HK-2 (cell line): ENCODE results near the gene TALDO1.
A peak's percentile ranks its signal among the peaks of the same experiment; 100 is the strongest.
"Not testable (repeated sequence)": the region's sequence is repeated elsewhere in the genome, so short reads cannot be mapped to it uniquely, and the experiment has no call there.

ENCODE experiments used
- DNase-seq: peaks from one replicate; pipeline ENCODE4 v3.0.0-alpha.2; 2018; ENCODE audit not compliant: unreplicated experiment

Gene TALDO1

GRCh38 chr11:734541-734940, 12.7 kb upstream of the TALDO1 start:
- DNase-seq, result not testable (repeated sequence)

DNA sequence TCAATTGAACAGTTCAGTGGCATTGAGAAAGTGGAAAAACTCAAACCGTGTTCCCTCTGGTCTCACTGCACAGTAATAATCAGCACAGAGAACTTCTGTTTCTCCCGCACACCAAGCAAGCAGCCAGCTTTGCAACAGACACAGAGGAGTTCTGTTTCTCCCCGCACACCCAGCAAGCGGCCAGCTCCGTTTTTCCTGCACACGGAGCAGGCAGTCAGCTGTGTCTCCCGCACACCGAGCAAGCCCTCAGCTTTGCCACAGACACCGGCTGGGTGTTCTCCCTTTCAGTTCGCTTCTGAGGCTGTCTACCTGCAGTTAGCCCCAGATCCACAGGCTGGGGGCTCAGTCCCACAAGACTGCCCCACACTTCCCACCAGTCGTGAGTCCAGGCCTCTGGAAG, 9.9 kb upstream of the TALDO1 start:
- no peak for DNase-seq

GRCh38 chr11:737899-738298, 9.4 kb upstream of the TALDO1 start:
- DNase-seq, result not testable (repeated sequence)

- DNase-seq, result no peak
Observed at GRCh38 chr11:742156-742546, 5.1 kb upstream of the TALDO1 start.

GRCh38 chr11:742571-743201, 4.6 kb upstream of the TALDO1 start:
- no peak for DNase-seq

DNA sequence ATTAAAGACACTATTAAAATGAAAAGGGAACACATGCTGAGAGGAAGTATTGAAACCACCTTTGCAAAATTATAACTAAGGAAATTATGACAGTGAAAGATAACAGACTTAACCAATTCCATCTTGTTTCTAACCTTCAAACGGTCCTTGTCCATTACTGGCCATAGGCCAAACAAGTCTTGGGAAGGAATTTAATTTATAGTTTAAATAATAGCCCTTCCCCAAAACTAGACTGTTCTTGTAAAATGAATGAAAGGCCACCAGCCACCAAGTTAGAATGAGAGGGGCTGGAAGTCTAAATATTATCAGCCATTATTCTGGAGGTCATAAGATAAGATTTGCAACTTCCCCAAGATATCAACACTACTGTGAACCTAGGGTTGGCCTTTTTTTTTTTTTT, 1.8 kb upstream of the TALDO1 start:
- DNase-seq, result no peak

GRCh38 chr11:746289-747157, 741 bp upstream of the TALDO1 start:
- no peak for DNase-seq

DNA sequence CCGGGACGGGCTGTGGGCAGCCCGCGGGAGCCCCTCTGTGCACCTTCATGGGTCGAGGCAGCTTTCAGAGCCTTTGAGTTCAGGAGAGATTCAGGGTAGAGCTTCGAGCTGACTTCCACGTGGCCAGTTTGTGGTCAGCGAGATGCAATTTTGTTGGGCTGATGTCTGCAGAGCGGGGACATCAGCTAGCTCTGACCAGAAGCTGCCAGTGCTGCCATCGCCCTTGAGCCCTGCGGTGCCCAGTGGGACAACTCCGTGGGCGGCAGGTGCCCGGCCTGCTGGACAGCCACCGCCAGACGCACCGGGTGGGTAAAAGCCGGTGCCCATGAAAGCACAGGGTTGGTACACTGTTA, 719 bp downstream of the TALDO1 start:
- no peak for DNase-seq

- no peak for DNase-seq
Observed at GRCh38 chr11:749731-750130, 2.5 kb downstream of the TALDO1 start.

DNA sequence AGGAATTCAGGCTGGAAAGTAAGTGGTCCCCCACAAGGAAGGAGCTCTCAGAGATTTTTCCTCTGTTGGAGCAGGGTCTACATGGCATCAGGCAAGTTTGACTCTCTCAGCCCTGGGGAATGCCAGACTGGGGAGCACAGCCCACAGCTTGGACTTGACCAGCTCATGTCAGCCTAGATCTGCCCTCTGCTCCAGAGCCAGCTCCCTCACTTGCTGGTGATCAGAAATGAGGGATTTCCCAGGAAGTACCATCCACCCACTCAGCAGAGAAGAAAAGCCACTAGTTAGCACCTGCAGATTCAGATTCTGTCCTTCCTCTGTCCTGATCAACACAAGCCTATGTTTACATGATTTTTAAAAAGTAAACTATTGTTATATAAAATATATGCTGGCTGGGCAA, 13.0 kb downstream of the TALDO1 start:
- no peak for DNase-seq

DNA sequence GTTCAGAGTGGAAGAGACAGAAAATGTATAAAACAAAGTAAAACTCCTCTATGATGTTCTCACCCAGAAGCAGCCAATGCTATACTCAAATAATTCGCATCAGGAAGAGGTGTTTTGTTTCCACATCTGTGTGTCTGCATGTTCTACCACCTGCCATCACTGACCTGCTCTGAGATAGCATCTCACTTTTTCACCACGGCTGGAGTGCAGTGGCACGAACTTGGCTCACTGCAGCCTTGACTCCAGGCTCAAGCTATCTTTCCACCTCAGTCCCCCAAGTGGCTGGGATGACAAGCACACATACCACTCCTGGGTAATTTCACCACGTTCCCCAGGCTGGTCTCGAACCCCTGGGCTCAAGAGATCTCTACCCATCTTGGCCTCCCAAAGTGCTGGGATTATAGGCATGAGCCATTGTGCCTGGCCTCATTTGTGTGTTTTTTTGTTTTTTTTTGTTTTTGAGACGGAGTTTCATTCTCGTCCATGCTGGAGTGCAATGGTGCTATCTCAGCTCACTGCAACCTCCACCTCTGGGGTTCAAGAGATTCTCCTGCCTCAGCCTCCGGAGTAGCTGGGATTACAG, 14.4 kb downstream of the TALDO1 start:
- DNase-seq, result no peak

DNA sequence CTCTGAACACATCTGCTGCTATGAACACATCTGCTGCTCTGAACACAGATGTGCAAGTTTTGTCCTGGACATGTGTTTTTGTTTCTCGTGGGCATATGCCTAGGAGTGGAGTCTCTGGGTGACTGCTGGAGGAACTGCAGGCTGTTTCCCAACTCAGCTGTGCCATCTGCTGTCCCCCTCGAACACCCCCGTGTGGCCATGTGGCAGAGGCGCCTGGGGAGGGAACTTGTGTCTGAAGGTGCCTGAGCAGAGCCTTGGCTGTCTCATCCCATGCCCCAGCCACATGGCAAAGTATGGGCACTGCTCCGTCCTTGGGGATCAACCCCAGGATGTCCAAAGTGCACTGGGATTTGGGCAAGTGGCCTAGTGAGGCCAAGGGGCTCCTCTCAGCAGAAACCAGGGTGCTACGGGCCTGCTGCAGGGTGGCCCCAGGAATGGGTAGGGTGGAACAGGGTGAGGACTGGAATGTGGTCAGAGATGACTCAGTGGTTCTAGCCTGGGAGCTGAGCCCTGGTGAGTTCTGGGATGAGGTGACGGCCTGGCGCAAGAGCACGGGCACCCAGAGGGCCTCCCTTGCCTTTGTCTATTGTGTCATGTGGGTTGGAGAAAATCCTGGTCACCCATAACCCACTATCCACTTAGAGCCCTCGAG, 15.3 kb downstream of the TALDO1 start:
- peak; percentile 75 for DNase-seq

GRCh38 chr11:763073-763463, 15.8 kb downstream of the TALDO1 start:
- no peak for DNase-seq

DNA sequence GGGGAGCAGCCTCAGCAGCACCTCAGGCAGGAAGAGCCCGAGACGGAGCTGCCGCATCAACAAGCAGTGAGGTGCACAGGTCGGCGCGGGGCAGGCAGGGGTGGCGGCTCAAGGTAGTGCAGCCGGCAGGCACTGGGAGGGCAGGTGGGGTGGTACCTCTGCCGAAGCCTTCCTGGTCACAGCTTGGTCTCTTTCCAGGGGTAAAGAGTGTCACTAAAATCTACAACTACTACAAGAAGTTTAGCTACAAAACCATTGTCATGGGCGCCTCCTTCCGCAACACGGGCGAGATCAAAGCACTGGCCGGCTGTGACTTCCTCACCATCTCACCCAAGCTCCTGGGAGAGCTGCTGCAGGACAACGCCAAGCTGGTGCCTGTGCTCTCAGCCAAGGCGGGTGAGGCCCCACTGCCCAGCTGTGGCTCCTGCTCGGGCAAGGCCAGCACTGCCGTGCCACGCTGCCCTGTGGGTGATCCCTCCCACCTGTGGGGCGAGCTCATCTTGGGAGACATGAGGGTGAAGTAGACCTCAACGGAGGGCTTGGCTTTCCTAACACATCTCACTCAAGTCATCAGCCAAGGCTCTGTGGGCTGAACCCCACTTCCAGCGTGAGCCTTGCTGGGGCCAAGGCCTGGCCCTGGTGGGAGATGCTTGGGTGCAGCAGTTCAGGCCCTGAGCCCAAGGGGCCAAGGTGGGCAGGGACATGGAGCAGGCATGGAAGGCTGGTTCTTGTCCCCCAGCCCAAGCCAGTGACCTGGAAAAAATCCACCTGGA, 16.5 kb downstream of the TALDO1 start:
- DNase-seq, result no peak

DNA sequence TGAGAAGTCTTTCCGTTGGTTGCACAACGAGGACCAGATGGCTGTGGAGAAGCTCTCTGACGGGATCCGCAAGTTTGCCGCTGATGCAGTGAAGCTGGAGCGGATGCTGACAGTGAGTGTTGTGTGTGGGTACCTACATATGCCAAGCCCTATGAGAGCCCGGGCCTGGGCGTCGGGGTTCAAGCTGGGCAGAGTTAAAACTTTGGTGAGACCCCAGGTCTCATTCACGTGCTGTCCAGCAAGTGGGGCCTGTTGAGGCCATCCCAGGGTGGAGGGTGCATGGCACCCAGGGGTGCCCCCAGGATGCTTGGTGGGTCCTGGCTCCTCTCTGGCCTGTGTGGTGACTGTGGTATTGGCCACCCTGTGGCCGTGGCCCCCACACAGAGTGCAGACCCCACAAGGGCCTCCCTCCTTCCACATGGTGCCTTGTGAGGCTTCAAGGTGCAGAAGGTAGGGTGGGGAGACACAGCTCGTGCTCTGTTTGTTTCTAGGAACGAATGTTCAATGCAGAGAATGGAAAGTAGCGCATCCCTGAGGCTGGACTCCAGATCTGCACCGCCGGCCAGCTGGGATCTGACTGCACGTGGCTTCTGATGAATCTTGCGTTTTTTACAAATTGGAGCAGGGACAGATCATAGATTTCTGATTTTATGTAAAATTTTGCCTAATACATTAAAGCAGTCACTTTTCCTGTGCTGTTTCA, 17.2 kb downstream of the TALDO1 start:
- DNase-seq, result no peak

- DNase-seq, result peak; percentile 55
Observed at GRCh38 chr11:765025-765801, 17.9 kb downstream of the TALDO1 start.

- DNase-seq, result no peak
Observed at GRCh38 chr11:765802-766091, 18.5 kb downstream of the TALDO1 start.

- no peak for DNase-seq
Observed at GRCh38 chr11:766106-766935, 19.1 kb downstream of the TALDO1 start.

GRCh38 chr11:766936-767210, 19.6 kb downstream of the TALDO1 start:
- no peak for DNase-seq

GRCh38 chr11:767238-767637, 20.0 kb downstream of the TALDO1 start:
- DNase-seq, result no peak
